HepG2 (cell line): ENCODE results near the gene TSACC. TPM values are rescaled to one million over a fixed set of nuclear protein-coding genes. Genes with fewer than 3 reads are reported as not detected.

Source experiments
- ATAC-seq: fragments of 200-7000 bp; cut with Tn5 transposase; 3 replicates; pipeline ENCODE4 v1.9.1; 2020; ENCODE audit warnings: mild to moderate bottlenecking, moderate library complexity
- BruUV-seq: library from RNA; stranded (reverse); fragments of 400-500 nt; replicated peaks from 2 replicates; lab custom pipeline; 2021; lab: Mats Ljungman, UMichigan
- CTCF ChIA-PET: fragments of 300-600 bp; formaldehyde crosslinking; extraction: SDS; loops from one replicate; lab custom pipeline; 2021; ENCODE audit warnings: low total read pairs, inconsistent platforms, low intra/inter-chr PET ratio; lab: Yijun Ruan, JAX
- POLR2A ChIA-PET: fragments of 350-600 bp; sonication (Branson Sonifier 250); formaldehyde crosslinking; loops from one replicate; lab custom pipeline; 2020; ENCODE audit warnings: antibody characterized with exemption, inconsistent platforms; lab: Yijun Ruan, JAX
- DNase-seq: peaks from one replicate; pipeline ENCODE4 v3.0.0-alpha.2; 2015; ENCODE audit warnings: low spot score
- FAIRE-seq: peaks from 3 replicates; lab custom pipeline; 2011; peaks lifted over from hg19 to GRCh38; lab: Jason Lieb, UNC
- H2AFZ ChIP-seq: one replicate; pipeline ENCODE4 v1.6.1; 2011; ENCODE audit warnings: low read length, inconsistent platforms
- H3K27ac ChIP-seq: fragments of 300-600 bp; 3 replicates; pipeline ENCODE4 v1.8.0; 2011; ENCODE audit warnings: mixed run types, mild to moderate bottlenecking, mixed read lengths, low read length, inconsistent platforms; ENCODE audit not compliant: insufficient read depth; ENCODE audit errors: extremely low read length
- H3K27me3 ChIP-seq, 2 experiments: fragments of 200-600 bp in 1 of 2; 2 replicates in 1 of 2; 3 replicates in 1 of 2; pipeline versions ENCODE4 v1.6.0 to v1.8.0; 2011; ENCODE audit warnings: low read length in 2 of 2, mild to moderate bottlenecking in 2 of 2, moderate library complexity in 2 of 2, inconsistent platforms in 1 of 2; ENCODE audit not compliant: insufficient read depth in 2 of 2, control insufficient read depth in 1 of 2
- H3K36me3 ChIP-seq, 2 experiments: fragments of 200-600 bp in 1 of 2; replicated peaks in 1 of 2; 2 replicates in 1 of 2; 3 replicates in 1 of 2; pipeline versions ENCODE4 v1.5.1 to v1.8.0; 2011; ENCODE audit warnings: low read length in 2 of 2, inconsistent platforms in 1 of 2; ENCODE audit not compliant: insufficient read depth in 2 of 2, control insufficient read depth in 1 of 2
- H3K4me1 ChIP-seq: 2 replicates; pipeline ENCODE4 v1.5.1; 2012; ENCODE audit warnings: low read length, inconsistent platforms; ENCODE audit not compliant: insufficient read depth
- H3K4me2 ChIP-seq: 2 replicates; pipeline ENCODE4 v1.6.0; 2011; ENCODE audit warnings: low read depth, low read length, inconsistent platforms
- H3K4me3 ChIP-seq, 3 experiments: fragments of 200-600 bp in 1 of 3; sonication (generic), shearing (Covaris generic) in 1 of 3; replicated peaks in 1 of 3; 2 replicates each; pipeline ENCODE4 v1.5.1; 2011 to 2016; ENCODE audit warnings: low read length in 3 of 3, inconsistent platforms in 2 of 3, low read depth in 2 of 3, mild to moderate bottlenecking in 2 of 3, control low read depth in 1 of 3, mixed read lengths in 1 of 3; ENCODE audit not compliant: insufficient read depth in 1 of 3
- H3K79me2 ChIP-seq: one replicate; pipeline ENCODE4 v1.6.1; 2011; ENCODE audit warnings: low read length, inconsistent platforms; ENCODE audit not compliant: insufficient read depth
- H3K9ac ChIP-seq: 2 replicates; pipeline ENCODE4 v1.6.0; 2011; ENCODE audit warnings: mild to moderate bottlenecking, low read depth, low read length, inconsistent platforms; ENCODE audit not compliant: insufficient read depth
- H3K9me3 ChIP-seq: 2 replicates; pipeline ENCODE4 v1.5.1; 2012; ENCODE audit warnings: mild to moderate bottlenecking, low read length
- H4K20me1 ChIP-seq: 2 replicates; pipeline ENCODE4 v1.6.0; 2011; ENCODE audit warnings: inconsistent platforms, mild to moderate bottlenecking, low read length, moderate library complexity; ENCODE audit not compliant: insufficient read depth
- ATF6 ChIP-seq: sonication (generic); formaldehyde crosslinking; conservative IDR thresholded peaks from 2 replicates; pipeline ENCODE4 v1.4.0; 2020; ENCODE audit warnings: missing genetic modification reagents
- CTCF ChIP-seq: sonication (generic); formaldehyde crosslinking; IDR thresholded peaks from 2 replicates; pipeline ENCODE4 v1.5.0; 2020; ENCODE audit warnings: mild to moderate bottlenecking, missing genetic modification reagents, moderate library complexity
- HINFP ChIP-seq: sonication (generic); formaldehyde crosslinking; IDR thresholded peaks from 2 replicates; pipeline ENCODE4 v1.4.0; 2020; ENCODE audit warnings: low read depth, mild to moderate bottlenecking, missing genetic modification reagents
- HNF1B ChIP-seq: sonication (generic); formaldehyde crosslinking; IDR thresholded peaks from 2 replicates; pipeline ENCODE4 v1.5.1; 2020; ENCODE audit warnings: mild to moderate bottlenecking, moderate library complexity, missing genetic modification reagents
- MED1 ChIP-seq: sonication (generic); formaldehyde crosslinking; IDR thresholded peaks from 2 replicates; pipeline ENCODE4 v1.4.0; 2020; ENCODE audit warnings: missing genetic modification reagents
- POLR2A ChIP-seq, 2 experiments: IDR thresholded peaks; 2 replicates each; pipeline ENCODE4 v1.6.1; 2011; ENCODE audit warnings: low read depth in 2 of 2, low read length in 2 of 2, mild to moderate bottlenecking in 1 of 2, moderate library complexity in 1 of 2; ENCODE audit not compliant: insufficient read depth in 1 of 2
- SMAD9 ChIP-seq: sonication (generic); formaldehyde crosslinking; IDR thresholded peaks from 2 replicates; pipeline ENCODE4 v1.5.1; 2020; ENCODE audit warnings: mild to moderate bottlenecking, missing genetic modification reagents
- SYNCRIP ChIP-seq: fragments of 200-400 bp; formaldehyde crosslinking; IDR thresholded peaks from 2 replicates; pipeline ENCODE4 v1.6.1; 2018; ENCODE audit warnings: mild to moderate bottlenecking, low read depth, low read length; ENCODE audit not compliant: insufficient read depth
- ZBTB26 ChIP-seq: IDR thresholded peaks from 2 replicates; pipeline ENCODE4 v1.6.1; 2016; ENCODE audit warnings: missing compliant biosample characterization, missing genetic modification reagents, borderline replicate concordance
- ZFP36 ChIP-seq: fragments of 150-350 bp; IDR thresholded peaks from 2 replicates; pipeline ENCODE4 v1.6.1; 2018; ENCODE audit warnings: borderline replicate concordance, low read length, low read depth; ENCODE audit not compliant: partially characterized antibody
- ZFYVE20 ChIP-seq: sonication (generic); formaldehyde crosslinking; IDR thresholded peaks from 2 replicates; pipeline ENCODE4 v1.8.0; 2023; ENCODE audit warnings: low read depth, mild to moderate bottlenecking, moderate library complexity, missing genetic modification reagents, borderline replicate concordance
- ZNF761 ChIP-seq: sonication (generic); formaldehyde crosslinking; conservative IDR thresholded peaks from 2 replicates; pipeline ENCODE4 v1.4.0; 2020; ENCODE audit warnings: mild to moderate bottlenecking, missing genetic modification reagents
- ZNF782 ChIP-seq: sonication (generic); formaldehyde crosslinking; IDR thresholded peaks from 2 replicates; pipeline ENCODE4 v1.4.0; 2020; ENCODE audit warnings: missing genetic modification reagents, mild to moderate bottlenecking, borderline replicate concordance
- WGBS: methylation state at CpG from one replicate; pipeline ENCODE4 v1.1.6; 2017; ENCODE audit warnings: low lambda C conversion rate; 5-methylcytosine and 5-hydroxymethylcytosine counted together
- in situ Hi-C: cut with HindIII; loops from 2 replicates; pipeline ENCODE4 v1.10.0; 2017; ENCODE audit warnings: low pct_unique_long_range_greater_than_20kb; ENCODE audit not compliant: extremely low pct_ligation_motif_present
- intact Hi-C: fragments of 100-400 bp; cut with micrococcal nuclease; formaldehyde crosslinking; loops from one replicate; pipeline ENCODE4 v1.10.0; 2022; ENCODE audit not compliant: unreplicated experiment
- polyA plus RNA-seq, 8 experiments: library from polyadenylated mRNA; depleted of rRNA in 3 of 8; stranded (reverse) in 7 of 8; unstranded in 1 of 8; fragments of >200 nt; fragmentation: Illumina TruSeq in 4 of 8; extraction: Trizol in 4 of 8; gene quantifications; 2 replicates each; pipeline versions ENCODE4 v1.2.1 to v1.2.3, GENCODE V29; 2011 to 2016; ENCODE audit warnings: low read depth in 4 of 8, missing spikeins in 1 of 8, mixed read lengths in 1 of 8; ENCODE audit not compliant: insufficient read depth in 1 of 8
- total RNA-seq, 5 experiments: library from RNA; depleted of rRNA; stranded (reverse); fragments of >200 nt; fragmentation: Illumina TruSeq; extraction: Trizol; gene quantifications; 2 replicates each; pipeline ENCODE4 v1.2.3, GENCODE V29; 2016; ENCODE audit warnings: low read depth in 1 of 5

Gene TSACC
- total and polyA plus RNA-seq, 2 of the 13 experiments (the other 11 are each of a cell fraction or from before 2014, with no cell fraction given), result 1.5 to 2.6 TPM

GRCh38 chr1:156386949-156387869, 48.9 kb downstream of the TSACC start:
- in situ Hi-C loops, result loop anchor here (5.0 kb wide), 1 partner anchor 50 kb away; no protein-coding TSS in a partner anchor
- Histone ChIP-seq H3K9ac (0 out of 2 replicates have a peak overlapping the region, but pooled peaks have one; percentile 55), H3K4me3 (no peak overlapping the region; a peak in 1 of 6 replicates), H4K20me1 (no peaks in the 10 kb centered on the region), H2AFZ (no peak overlapping the region), H3K27ac (no peak overlapping the region), H3K4me1 (peaks cover 33% of the 10 kb centered on the region), H3K27me3 (peaks cover 10 to 33% of the 10 kb centered on the region in 2 experiments; a peak in 4 of 5 replicates), H3K4me2 (peak overlapping the region; percentile 82), H3K9me3 (no peaks in the 10 kb centered on the region), H3K79me2 (no peaks in the 10 kb centered on the region), H3K36me3 (peaks cover 9 to 25% of the 10 kb centered on the region in 2 experiments)
- 76% methylated on average over 7 of the region's 8 CpGs for WGBS
- ChIA-PET POLR2A (interaction anchor here (1.7 to 12.6 kb wide), 8 partner anchors 8 to 114 kb away, joined by 4 to 189 read pairs (median 10); partner anchors contain the start of gene RHBG), CTCF (interaction anchor here (2.2 to 2.3 kb wide), 2 partner anchors 30 to 57 kb away, joined by 9 read pairs; no protein-coding TSS in a partner anchor)
- intact Hi-C loops, result no loop called here
- no peak for FAIRE-seq
- BruUV-seq, result no TSS peak
- DNase-seq, result no peak
- ATAC-seq, result no peak
- TF ChIP-seq ZNF761 (CRISPR knock-in tag), result 0 out of 2 replicates have a peak, but pooled peaks have one; percentile 15
- TF ChIP-seq CTCF, result no peak
- no peak for TF ChIP-seq SYNCRIP
- no peak for TF ChIP-seq HINFP
- TF ChIP-seq POLR2A (IDR thresholded peaks at IDR 0.05; ENCODE audit: insufficient read depth in 1 of 2, low read depth in 2 of 2, low read length in 2 of 2), result peak in 1 of 2 experiments; percentile 6; a peak in 2 of 4 replicates
- 0 out of 2 replicates have a peak, but pooled peaks have one; percentile 51 for TF ChIP-seq ZFYVE20 (CRISPR knock-in tag)
- no peak for TF ChIP-seq HNF1B (CRISPR knock-in tag)
- TF ChIP-seq ZBTB26 (CRISPR knock-in tag), result no peak
- TF ChIP-seq SMAD9 (CRISPR knock-in tag), result no peak
- TF ChIP-seq MED1 (CRISPR knock-in tag), result no peak
- no peak for TF ChIP-seq ATF6 (CRISPR knock-in tag)
- peak; percentile 39; the same call in 1 of the 2 replicates for TF ChIP-seq ZNF782 (CRISPR knock-in tag)
- TF ChIP-seq ZFP36, result no peak
